Stimulated activated CD8-positive, alpha-beta memory T cell treated with anti-CD3 and anti-CD28 coated beads, Interleukin-7, amount 100 ng/mL, for 4 hours (primary cell): ENCODE results near the gene MPZL1.
"Not testable (repeated sequence)": the region's sequence is repeated elsewhere in the genome, so short reads cannot be mapped to it uniquely, and the experiment has no call there.

Source experiments
- DNase-seq, 2 donors: peaks; one replicate each; pipeline ENCODE4 v3.0.0-alpha.2; 2020; ENCODE audit warnings: low read depth in 2 of 2

MPZL1 gene

GRCh38 chr1:167812972-167813371 lies 91.2 kb downstream of the MPZL1 start:
- no peak for DNase-seq

DNA sequence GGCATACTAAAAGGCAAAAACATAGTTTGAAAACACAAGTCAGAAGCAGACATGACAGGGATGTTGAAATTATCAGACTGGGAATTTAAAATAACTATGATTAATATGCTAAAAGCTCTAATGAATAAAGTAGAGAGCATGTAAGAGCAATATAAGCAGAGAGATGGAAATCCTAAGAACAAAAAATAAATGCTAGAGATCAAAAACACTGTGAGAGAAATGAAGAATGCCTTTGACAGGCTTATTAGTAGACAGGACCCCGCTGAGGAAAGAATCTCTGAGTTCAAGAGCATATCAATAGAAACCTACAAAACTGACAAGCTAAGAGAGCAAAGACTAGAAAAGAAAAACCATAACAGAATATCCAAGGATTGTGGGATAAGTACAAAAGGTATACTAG lies 93.9 kb downstream of the MPZL1 start:
- DNase-seq, result no peak

DNA sequence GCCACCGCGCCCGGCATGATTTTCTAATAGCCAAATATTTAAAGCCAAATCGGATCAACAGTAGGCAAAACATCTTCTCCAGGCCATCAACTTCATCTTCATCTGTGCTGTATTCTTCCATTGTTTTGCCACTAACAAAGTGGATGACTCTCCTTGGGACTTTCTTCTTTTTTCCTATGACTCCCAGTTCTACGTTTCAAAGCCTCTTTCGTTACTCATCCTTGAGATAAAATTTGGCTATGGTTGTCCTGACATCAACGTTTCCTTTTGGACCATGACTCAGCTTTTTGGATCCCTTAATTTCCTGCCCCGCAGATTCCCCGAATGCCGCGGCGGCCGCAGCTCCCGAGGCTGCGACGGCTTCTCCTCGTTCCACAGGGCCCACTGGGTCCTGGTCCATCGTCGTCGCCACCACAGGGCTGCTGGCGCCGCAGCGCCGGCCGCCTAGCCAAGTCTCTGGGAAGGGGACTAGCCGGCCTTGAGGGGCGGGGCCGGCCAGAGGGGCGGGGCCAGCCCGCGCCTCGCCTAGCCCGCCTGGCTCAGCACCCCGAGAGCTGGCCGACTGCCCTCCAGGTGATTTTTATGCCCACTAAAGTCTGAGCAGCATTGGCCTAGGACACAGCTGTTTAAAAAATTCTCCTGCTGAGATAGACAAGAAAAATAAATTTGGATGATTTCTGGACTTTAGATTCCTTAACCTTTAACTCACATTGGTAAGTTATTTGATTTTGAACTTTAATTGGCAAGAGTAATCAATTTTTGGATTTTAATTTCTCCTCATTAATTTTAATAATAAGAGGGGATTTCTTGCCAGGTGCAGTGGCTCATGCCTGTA lies 98.3 kb downstream of the MPZL1 start:
- DNase-seq, result no peak

DNA sequence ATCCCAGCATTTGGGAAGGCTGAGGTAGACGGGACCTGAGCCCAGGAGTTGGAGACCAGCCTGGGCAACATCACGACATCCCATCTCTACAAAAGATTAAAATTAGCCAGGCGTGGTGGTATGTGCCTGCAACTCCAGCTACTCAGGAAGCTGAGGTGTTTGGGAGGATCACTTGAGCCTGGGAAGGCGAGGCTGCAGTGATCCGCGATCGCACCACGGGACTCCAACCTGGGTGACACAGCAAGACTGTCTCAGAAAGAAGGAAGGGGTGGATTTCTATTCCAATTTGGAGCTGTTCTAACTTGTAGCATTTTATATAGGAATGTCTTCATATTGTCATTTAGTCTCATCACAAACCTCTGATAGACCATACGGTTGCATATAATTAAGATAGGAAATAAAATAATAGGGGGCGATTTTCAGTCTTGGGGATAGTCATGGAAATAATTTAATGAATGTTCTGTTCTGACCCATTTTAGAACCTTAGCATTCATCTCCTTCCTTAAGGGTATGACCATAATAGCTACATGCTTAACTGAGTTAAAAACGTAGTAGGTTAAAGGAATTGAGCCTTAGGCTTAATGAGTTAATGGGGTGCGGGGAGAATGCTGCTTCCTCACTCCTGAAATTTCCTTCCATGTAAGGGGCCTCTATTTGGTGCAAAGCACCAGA lies 99.0 kb downstream of the MPZL1 start:
- no peak for DNase-seq

DNA sequence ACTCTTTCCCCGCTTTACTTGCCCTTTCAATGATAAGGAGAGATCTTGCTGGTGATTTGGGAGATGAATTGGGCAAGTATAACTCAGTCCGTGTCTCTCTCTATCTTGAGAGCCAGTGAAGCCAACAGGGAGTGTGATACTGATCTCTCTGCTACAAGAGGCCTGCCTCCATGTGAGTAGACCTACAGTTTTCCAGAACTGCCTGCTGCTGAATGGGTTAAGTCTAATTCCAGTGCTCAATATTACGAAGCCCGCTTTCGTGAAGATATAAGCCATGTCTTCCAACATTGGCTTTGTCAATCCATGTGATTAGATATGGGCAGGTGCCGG lies 99.5 kb downstream of the MPZL1 start:
- no peak for DNase-seq

DNA sequence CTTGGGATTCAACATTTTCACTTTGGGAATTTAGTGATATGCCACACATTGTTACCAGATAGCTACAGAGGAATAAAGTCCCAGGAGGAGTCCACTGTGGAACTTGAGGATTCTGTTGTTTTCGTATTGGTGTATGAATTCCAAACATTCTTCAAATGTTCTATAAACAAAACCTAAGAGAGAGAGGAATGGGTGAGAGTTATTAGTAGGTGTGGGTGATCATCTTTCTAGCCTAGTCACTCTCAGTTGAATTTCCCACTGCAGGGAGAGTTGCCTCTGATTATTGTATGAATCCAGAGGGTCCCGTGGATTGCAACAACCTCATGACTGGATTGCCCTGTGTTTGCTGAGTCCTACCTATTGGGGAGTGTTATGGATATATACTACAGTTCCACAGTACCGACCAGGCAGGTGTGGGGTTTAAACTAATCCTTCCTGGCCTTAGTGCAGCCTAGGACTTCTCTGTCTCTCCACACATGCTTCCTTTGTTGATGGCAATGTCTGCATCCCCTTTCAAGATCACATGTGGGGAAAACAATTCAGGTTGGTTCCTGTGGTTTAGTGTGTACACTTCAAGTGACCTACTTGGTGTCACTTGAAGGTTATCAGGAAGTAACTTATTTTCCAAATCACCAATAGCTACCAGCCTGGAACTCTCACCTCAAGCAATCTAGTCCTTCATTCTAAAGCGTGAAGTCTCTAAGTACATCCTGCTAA lies 100.3 kb downstream of the MPZL1 start:
- DNase-seq, result no peak

- no peak for DNase-seq
Measured at GRCh38 chr1:167824163-167824794, 102.5 kb downstream of the MPZL1 start.

DNA sequence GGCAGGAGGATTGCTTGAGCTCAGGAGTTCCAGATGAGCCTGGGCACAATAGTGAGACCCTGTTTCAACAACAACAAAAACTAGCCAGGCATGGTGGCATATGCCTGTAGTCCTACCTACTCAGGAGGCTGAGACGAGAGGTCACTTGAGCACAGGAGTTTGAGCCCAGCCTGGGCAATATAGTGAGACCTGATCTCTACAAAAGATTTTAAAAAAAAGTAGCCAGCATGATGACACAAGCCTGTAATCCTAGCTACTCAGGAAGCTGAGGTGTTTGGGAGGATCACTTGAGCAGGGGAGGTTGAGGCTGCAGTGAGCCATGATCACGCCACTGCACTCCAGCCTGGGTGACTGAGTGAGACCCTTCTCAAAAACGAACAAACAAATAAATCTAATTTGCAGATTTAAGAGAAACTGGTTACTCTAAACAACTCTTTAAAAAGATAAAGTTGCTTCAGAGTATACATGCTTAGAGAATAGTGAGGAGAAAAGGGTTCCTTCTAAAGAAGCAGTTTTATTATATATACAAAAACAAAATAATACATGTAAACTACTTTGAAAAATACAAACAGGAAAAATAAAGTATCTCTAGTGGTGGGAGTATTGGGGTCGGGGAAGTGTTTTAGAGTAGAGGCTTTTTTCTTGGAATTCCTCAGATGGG lies 103.8 kb downstream of the MPZL1 start:
- no peak for DNase-seq

DNA sequence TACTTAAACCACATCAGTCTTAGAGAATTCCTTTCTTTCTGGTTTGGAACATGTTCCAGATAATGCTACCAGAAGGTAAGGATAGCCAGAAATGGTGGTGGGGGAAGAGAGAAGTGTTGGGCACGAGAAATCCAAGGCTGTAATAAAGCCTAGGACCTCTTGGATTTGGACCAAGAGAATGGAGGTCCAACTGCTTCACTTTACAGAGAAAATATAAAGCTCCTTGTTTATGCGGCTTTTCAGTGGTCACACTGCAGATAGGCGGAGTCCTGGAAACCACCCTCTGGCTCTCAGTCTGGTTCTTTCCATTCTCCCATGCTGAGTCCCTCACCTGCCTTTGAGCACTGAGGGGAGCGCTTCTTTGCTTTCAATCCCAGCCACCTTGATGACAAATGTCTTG lies 104.3 kb downstream of the MPZL1 start:
- DNase-seq, result no peak

- no peak for DNase-seq
Measured at GRCh38 chr1:167829868-167830267, 108.1 kb downstream of the MPZL1 start.

GRCh38 chr1:167830668-167831067 lies 108.9 kb downstream of the MPZL1 start:
- DNase-seq, result not testable (repeated sequence)

DNA sequence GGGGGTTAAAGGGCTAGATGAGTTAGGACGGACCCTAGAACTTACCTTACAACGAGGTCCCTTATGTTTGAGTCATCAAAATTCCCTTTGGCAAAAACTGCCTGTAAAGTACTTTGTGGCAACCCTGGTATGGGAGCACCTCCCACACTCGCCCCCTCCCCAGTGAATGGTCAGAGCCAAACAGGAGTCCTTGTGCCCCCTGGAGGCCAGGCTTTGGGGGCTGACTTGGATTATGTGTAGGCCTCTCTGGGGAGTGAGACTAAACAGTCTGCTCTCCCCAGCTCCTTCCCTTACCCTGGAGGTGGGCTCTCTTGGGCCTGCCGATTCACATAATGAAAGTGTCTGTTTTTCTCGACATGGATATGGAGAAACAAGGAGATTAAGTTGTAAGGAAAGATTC lies 110.9 kb downstream of the MPZL1 start:
- DNase-seq, result no peak

GRCh38 chr1:167833904-167834303 lies 112.1 kb downstream of the MPZL1 start:
- no peak for DNase-seq

GRCh38 chr1:167836197-167836596 lies 114.4 kb downstream of the MPZL1 start:
- no peak for DNase-seq

- no peak for DNase-seq
Measured at GRCh38 chr1:167837326-167837725, 115.5 kb downstream of the MPZL1 start.

DNA sequence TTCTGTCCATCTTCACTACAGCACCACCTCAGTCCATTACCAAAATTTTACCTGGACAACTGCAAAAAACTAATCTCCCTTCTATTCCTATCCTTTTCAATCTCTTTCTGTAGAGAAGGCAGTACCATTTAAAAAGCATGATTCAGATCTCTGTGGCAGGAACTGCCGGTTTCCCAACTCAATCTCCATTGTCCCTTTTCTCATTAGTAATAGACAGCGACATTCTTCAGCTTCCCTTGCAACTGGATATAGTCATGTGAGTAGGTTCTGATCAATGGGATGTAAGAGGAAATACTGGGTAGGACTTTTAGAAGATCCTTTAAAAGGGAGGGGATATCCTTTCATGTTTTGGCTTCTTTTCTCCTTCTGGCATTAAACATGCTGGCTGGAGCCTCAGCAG lies 117.2 kb downstream of the MPZL1 start:
- DNase-seq, result no peak
